Measurements from ENCODE around the gene PRKD1. TPM values are rescaled to one million over a fixed set of nuclear protein-coding genes. Genes with fewer than 3 reads are reported as not detected.
A peak's percentile ranks its signal among the peaks of the same experiment; 100 is the strongest.
"Not testable (repeated sequence)": the region's sequence is repeated elsewhere in the genome, so short reads cannot be mapped to it uniquely, and the experiment has no call there.

The PRKD1 gene
- total RNA-seq, 1 experiment from 2014 or later = not detected

GRCh38 chr14:29858299-29858698, 69.3 kb downstream of the PRKD1 start:
- no peak overlapping the region for H3K4me2 ChIP-seq (ENCODE audit: low read depth, low read length, poor library complexity, severe bottlenecking)
- no peaks in the 10 kb centered on the region for H3K27me3 ChIP-seq (ENCODE audit: low read length)
- H3K9ac ChIP-seq (ENCODE audit: low read length) = no peak overlapping the region
- no peaks in the 10 kb centered on the region for H3K79me2 ChIP-seq (ENCODE audit: low read length)
- no peaks in the 10 kb centered on the region for H3K9me2 ChIP-seq (replicated peaks; ENCODE audit: insufficient read depth, low read length)
- no peak overlapping the region for H2AFZ ChIP-seq (ENCODE audit: low read length)
- DNase-seq = peak; percentile 47
- H3K4me1 ChIP-seq (ENCODE audit: low read length) = no peaks in the 10 kb centered on the region
- H3K9me3 ChIP-seq (ENCODE audit: low read length) = peaks cover 50% of the 10 kb centered on the region
- H3K4me3 ChIP-seq (ENCODE audit: low read length) = no peak overlapping the region
- no peaks in the 10 kb centered on the region for H3K36me3 ChIP-seq (ENCODE audit: insufficient read depth, low read length)
- no peaks in the 10 kb centered on the region for H4K20me1 ChIP-seq (ENCODE audit: insufficient read depth, low read depth, low read length)
- no peak overlapping the region for H3K27ac ChIP-seq (ENCODE audit: low read length)

DNA sequence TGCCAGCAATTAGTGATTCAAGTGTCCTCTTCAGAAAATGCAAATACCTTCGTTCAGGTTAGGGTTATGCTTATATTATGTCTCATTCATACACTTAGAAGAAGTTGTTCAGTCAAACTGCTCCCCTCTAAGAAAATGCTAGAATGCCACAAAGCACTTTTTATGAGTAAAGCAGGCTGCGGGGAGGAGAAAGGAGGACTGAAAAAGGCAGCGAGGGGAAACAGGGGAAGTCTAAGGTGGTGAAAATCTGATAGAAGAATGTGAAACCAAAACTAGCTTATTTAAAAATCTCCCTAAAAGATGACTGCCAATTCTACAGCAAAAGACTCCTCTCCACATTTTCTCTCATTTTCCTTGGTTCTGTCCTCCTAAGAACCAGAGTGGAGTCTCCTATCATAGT, 70.1 kb downstream of the PRKD1 start:
- no peak overlapping the region for H2AFZ ChIP-seq (ENCODE audit: low read length)
- H3K9ac ChIP-seq (ENCODE audit: low read length) = no peak overlapping the region
- H3K4me1 ChIP-seq (ENCODE audit: low read length) = no peaks in the 10 kb centered on the region
- no peak overlapping the region for H3K4me2 ChIP-seq (ENCODE audit: low read depth, low read length, poor library complexity, severe bottlenecking)
- no peaks in the 10 kb centered on the region for H3K9me2 ChIP-seq (replicated peaks; ENCODE audit: insufficient read depth, low read length)
- no peaks in the 10 kb centered on the region for H3K79me2 ChIP-seq (ENCODE audit: low read length)
- H3K36me3 ChIP-seq (ENCODE audit: insufficient read depth, low read length) = no peaks in the 10 kb centered on the region
- no peak overlapping the region for H3K27ac ChIP-seq (ENCODE audit: low read length)
- DNase-seq = no peak
- no peaks in the 10 kb centered on the region for H3K27me3 ChIP-seq (ENCODE audit: low read length)
- no peaks in the 10 kb centered on the region for H4K20me1 ChIP-seq (ENCODE audit: insufficient read depth, low read depth, low read length)
- peaks cover 47% of the 10 kb centered on the region for H3K9me3 ChIP-seq (ENCODE audit: low read length)
- H3K4me3 ChIP-seq (ENCODE audit: low read length) = no peak overlapping the region

GRCh38 chr14:29856516-29856915, 71.1 kb downstream of the PRKD1 start:
- Histone ChIP-seq H3K27me3 (ENCODE audit: low read length) (no peaks in the 10 kb centered on the region), H3K9me2 (replicated peaks; ENCODE audit: insufficient read depth, low read length) (no peaks in the 10 kb centered on the region), H3K9me3 (ENCODE audit: low read length) (peaks cover 49% of the 10 kb centered on the region), H3K27ac (ENCODE audit: low read length) (no peak overlapping the region), H3K36me3 (ENCODE audit: insufficient read depth, low read length) (no peaks in the 10 kb centered on the region), H4K20me1 (ENCODE audit: insufficient read depth, low read depth, low read length) (no peaks in the 10 kb centered on the region), H2AFZ (ENCODE audit: low read length) (no peak overlapping the region), H3K79me2 (ENCODE audit: low read length) (no peaks in the 10 kb centered on the region), H3K4me1 (ENCODE audit: low read length) (no peaks in the 10 kb centered on the region), H3K9ac (ENCODE audit: low read length) (no peak overlapping the region), H3K4me3 (ENCODE audit: low read length) (no peak overlapping the region), H3K4me2 (ENCODE audit: low read depth, low read length, poor library complexity, severe bottlenecking) (no peak overlapping the region)
- DNase-seq = no peak

DNA sequence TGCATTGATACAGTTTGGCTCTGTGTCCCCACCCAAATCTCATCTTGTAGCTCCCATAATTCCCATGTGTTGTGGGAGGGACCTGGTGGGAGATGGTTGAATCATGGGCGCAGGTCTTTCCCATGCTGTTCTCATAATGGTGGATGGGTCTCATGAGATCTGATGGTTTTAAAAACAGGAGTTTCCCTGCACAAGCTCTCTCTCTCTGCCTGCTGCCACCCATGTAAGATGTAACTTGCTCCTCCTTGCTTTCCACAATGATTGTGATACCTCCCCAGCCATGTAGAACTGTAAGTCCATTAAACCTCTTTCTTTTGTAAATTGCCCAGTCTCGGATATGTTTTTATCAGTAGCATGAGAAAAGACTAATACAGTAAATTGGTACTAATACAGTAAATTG, 74.0 kb downstream of the PRKD1 start:
- not testable (repeated sequence) for H2AFZ ChIP-seq (ENCODE audit: low read length); H3K9me2 ChIP-seq (replicated peaks; ENCODE audit: insufficient read depth, low read length); DNase-seq; H3K4me1 ChIP-seq (ENCODE audit: low read length); H3K36me3 ChIP-seq (ENCODE audit: insufficient read depth, low read length); H3K9ac ChIP-seq (ENCODE audit: low read length); H4K20me1 ChIP-seq (ENCODE audit: insufficient read depth, low read depth, low read length); H3K79me2 ChIP-seq (ENCODE audit: low read length); H3K4me2 ChIP-seq (ENCODE audit: low read depth, low read length, poor library complexity, severe bottlenecking); H3K4me3 ChIP-seq (ENCODE audit: low read length); H3K27me3 ChIP-seq (ENCODE audit: low read length); H3K27ac ChIP-seq (ENCODE audit: low read length)
- peaks cover 61% of the 10 kb centered on the region for H3K9me3 ChIP-seq (ENCODE audit: low read length)

DNA sequence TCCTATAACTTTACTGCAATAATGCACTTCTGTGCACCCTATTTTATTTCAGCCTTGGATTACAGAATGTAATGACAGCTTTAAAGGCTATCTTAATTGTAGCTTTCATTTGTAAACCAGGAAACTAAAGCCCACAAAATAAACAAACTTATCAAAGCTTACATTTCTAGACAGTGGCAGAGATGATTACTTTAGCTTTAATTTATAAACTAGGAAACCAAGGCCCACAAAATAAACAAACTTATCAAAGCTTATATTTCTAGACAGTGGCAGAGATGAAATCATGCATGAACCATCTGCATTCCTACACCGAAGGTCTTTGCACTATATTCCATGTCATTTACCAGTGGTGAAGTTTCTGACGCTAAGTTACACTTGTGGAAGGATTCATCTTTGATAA, 74.4 kb downstream of the PRKD1 start:
- DNase-seq = no peak

DNA sequence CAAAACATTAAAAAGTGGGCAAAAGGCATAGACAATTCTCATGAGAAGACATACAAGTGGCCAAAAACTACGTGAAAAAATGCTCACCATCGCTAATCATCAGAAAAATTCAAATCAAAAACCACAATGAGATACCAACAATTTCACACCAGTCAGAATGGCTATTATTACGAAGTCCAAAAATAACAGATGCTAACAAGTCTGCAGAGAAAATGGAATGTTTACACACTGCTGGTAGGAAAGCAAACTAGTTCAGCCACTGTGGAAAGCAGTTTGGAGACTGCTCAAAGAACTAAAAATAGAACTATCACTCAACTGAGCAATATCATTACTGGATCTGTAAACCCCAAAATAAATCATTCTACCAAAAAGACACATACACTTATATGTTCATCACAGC, 76.2 kb downstream of the PRKD1 start:
- Histone ChIP-seq H3K4me3 (ENCODE audit: low read length) (no peak overlapping the region), H3K36me3 (ENCODE audit: insufficient read depth, low read length) (no peaks in the 10 kb centered on the region), H4K20me1 (ENCODE audit: insufficient read depth, low read depth, low read length) (no peaks in the 10 kb centered on the region), H3K4me2 (ENCODE audit: low read depth, low read length, poor library complexity, severe bottlenecking) (no peak overlapping the region), H3K9me2 (replicated peaks; ENCODE audit: insufficient read depth, low read length) (no peaks in the 10 kb centered on the region), H2AFZ (ENCODE audit: low read length) (no peak overlapping the region), H3K27ac (ENCODE audit: low read length) (no peak overlapping the region), H3K27me3 (ENCODE audit: low read length) (no peaks in the 10 kb centered on the region), H3K9ac (ENCODE audit: low read length) (no peak overlapping the region), H3K9me3 (ENCODE audit: low read length) (peaks cover 66% of the 10 kb centered on the region), H3K79me2 (ENCODE audit: low read length) (no peaks in the 10 kb centered on the region), H3K4me1 (ENCODE audit: low read length) (no peaks in the 10 kb centered on the region)
- no peak for DNase-seq

More for the DNA sequence above, 74.4 kb downstream of the PRKD1 start:
- no peaks in the 10 kb centered on the region for H3K79me2 ChIP-seq (ENCODE audit: low read length)
- no peaks in the 10 kb centered on the region for H3K9me2 ChIP-seq (replicated peaks; ENCODE audit: insufficient read depth, low read length)
- H3K9me3 ChIP-seq (ENCODE audit: low read length) = peaks cover 65% of the 10 kb centered on the region
- no peak overlapping the region for H3K4me2 ChIP-seq (ENCODE audit: low read depth, low read length, poor library complexity, severe bottlenecking)
- no peak overlapping the region for H2AFZ ChIP-seq (ENCODE audit: low read length)
- H3K27me3 ChIP-seq (ENCODE audit: low read length) = no peaks in the 10 kb centered on the region
- H3K9ac ChIP-seq (ENCODE audit: low read length) = no peak overlapping the region
- no peaks in the 10 kb centered on the region for H4K20me1 ChIP-seq (ENCODE audit: insufficient read depth, low read depth, low read length)
- H3K36me3 ChIP-seq (ENCODE audit: insufficient read depth, low read length) = no peaks in the 10 kb centered on the region
- H3K27ac ChIP-seq (ENCODE audit: low read length) = no peak overlapping the region
- H3K4me3 ChIP-seq (ENCODE audit: low read length) = no peak overlapping the region
- H3K4me1 ChIP-seq (ENCODE audit: low read length) = no peaks in the 10 kb centered on the region

DNA sequence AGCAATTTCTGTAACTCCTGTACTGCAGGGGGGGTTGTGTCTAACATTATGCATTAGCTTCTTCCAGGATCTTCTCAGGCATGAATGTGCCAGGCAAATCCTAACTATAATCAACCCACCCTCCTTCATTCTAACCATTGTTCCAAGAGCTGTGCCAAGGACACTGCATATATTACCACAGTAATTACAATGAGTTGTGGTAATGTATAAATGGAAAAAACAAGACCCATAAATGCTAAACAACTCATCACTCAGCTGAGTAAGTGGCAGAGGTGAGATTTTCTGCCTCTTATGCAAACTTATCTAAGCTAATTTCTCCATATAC, 80.6 kb downstream of the PRKD1 start:
- DNase-seq = no peak

DNA sequence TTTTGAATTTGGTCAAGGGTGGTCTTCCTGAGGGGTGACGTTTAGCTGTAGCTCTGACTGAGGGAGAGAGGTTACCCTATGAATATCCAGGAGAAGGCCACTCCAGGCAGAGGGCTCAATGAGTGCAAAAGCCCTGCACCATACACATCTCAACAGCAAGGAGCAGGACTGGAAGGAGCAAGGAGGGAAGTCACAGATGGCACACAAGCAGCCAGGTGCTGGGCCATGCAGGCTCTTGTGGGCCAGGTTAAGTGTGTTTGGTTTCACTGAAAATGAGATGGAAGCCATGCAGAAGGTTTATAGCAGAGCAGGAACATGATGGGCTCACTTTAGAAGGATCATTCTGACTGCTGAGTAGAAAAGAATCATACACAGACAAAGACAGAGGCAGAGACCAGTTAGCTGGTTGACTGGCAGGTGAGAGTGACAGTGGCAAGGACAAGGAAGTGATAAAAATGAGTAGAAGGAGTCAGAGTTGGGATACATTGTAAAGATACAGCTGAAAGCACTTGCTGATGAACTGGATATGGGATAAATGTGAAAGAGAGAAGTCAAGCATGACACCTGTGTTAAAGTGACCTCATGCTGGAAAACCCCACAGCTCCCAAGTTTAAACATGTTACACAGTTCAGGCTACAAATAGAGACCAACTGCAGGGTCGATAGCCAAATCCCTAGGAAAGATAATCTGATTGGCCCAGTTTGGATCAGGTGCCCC, 81.2 kb downstream of the PRKD1 start:
- H3K9ac ChIP-seq (ENCODE audit: low read length) = no peak overlapping the region
- DNase-seq = no peak
- H3K4me2 ChIP-seq (ENCODE audit: low read depth, low read length, poor library complexity, severe bottlenecking) = no peak overlapping the region
- H3K36me3 ChIP-seq (ENCODE audit: insufficient read depth, low read length) = no peaks in the 10 kb centered on the region
- no peak overlapping the region for H3K27ac ChIP-seq (ENCODE audit: low read length)
- H3K4me3 ChIP-seq (ENCODE audit: low read length) = no peak overlapping the region
- H2AFZ ChIP-seq (ENCODE audit: low read length) = no peak overlapping the region
- H3K9me2 ChIP-seq (replicated peaks; ENCODE audit: insufficient read depth, low read length) = no peaks in the 10 kb centered on the region
- no peaks in the 10 kb centered on the region for H4K20me1 ChIP-seq (ENCODE audit: insufficient read depth, low read depth, low read length)
- H3K9me3 ChIP-seq (ENCODE audit: low read length) = peaks cover 67% of the 10 kb centered on the region
- no peaks in the 10 kb centered on the region for H3K4me1 ChIP-seq (ENCODE audit: low read length)
- no peaks in the 10 kb centered on the region for H3K79me2 ChIP-seq (ENCODE audit: low read length)
- no peaks in the 10 kb centered on the region for H3K27me3 ChIP-seq (ENCODE audit: low read length)

More for the DNA sequence above, 80.6 kb downstream of the PRKD1 start:
- H4K20me1 ChIP-seq (ENCODE audit: insufficient read depth, low read depth, low read length) = no peaks in the 10 kb centered on the region
- H3K4me2 ChIP-seq (ENCODE audit: low read depth, low read length, poor library complexity, severe bottlenecking) = no peak overlapping the region
- no peaks in the 10 kb centered on the region for H3K36me3 ChIP-seq (ENCODE audit: insufficient read depth, low read length)
- no peak overlapping the region for H2AFZ ChIP-seq (ENCODE audit: low read length)
- no peaks in the 10 kb centered on the region for H3K9me2 ChIP-seq (replicated peaks; ENCODE audit: insufficient read depth, low read length)
- no peak overlapping the region for H3K9ac ChIP-seq (ENCODE audit: low read length)
- no peak overlapping the region for H3K27ac ChIP-seq (ENCODE audit: low read length)
- no peaks in the 10 kb centered on the region for H3K27me3 ChIP-seq (ENCODE audit: low read length)
- H3K9me3 ChIP-seq (ENCODE audit: low read length) = peaks cover 70% of the 10 kb centered on the region
- no peaks in the 10 kb centered on the region for H3K79me2 ChIP-seq (ENCODE audit: low read length)
- no peak overlapping the region for H3K4me3 ChIP-seq (ENCODE audit: low read length)
- no peaks in the 10 kb centered on the region for H3K4me1 ChIP-seq (ENCODE audit: low read length)
